Trophoblast cell (in vitro differentiated cells and primary cell): ENCODE data around the gene TRMT2A.

Source experiments
- DNase-seq, 2 donors: peaks; one replicate each; pipeline ENCODE4 v3.0.0-alpha.2; 2016
- H2AFZ ChIP-seq: 2 replicates; pipeline ENCODE4 v1.6.1; 2013; ENCODE audit warnings: low read length, moderate library complexity, mild to moderate bottlenecking; ENCODE audit not compliant: insufficient read depth, poor library complexity
- H2AK5ac ChIP-seq: 2 replicates; pipeline ENCODE4 v1.6.1; 2013; ENCODE audit warnings: mild to moderate bottlenecking, low read length
- H2BK120ac ChIP-seq: 2 replicates; pipeline ENCODE4 v1.6.1; 2013; ENCODE audit warnings: low read length, mild to moderate bottlenecking, moderate library complexity; ENCODE audit not compliant: insufficient read depth, poor library complexity
- H2BK12ac ChIP-seq: 2 replicates; pipeline ENCODE4 v1.6.1; 2013; ENCODE audit warnings: mild to moderate bottlenecking, low read length, moderate library complexity
- H2BK5ac ChIP-seq: 2 replicates; pipeline ENCODE4 v1.6.1; 2013; ENCODE audit warnings: low read length, low read depth, moderate library complexity, mild to moderate bottlenecking; ENCODE audit not compliant: poor library complexity
- H3K14ac ChIP-seq: 2 replicates; pipeline ENCODE4 v1.6.1; 2013; ENCODE audit warnings: mild to moderate bottlenecking, low read length
- H3K18ac ChIP-seq: 2 replicates; pipeline ENCODE4 v1.6.1; 2013; ENCODE audit warnings: mild to moderate bottlenecking, low read length
- H3K23ac ChIP-seq: 2 replicates; pipeline ENCODE4 v1.6.1; 2013; ENCODE audit warnings: low read length
- H3K27ac ChIP-seq: 2 replicates; pipeline ENCODE4 v1.5.1; 2013; ENCODE audit warnings: low read depth, mild to moderate bottlenecking, inconsistent platforms, low read length, moderate library complexity
- H3K27me3 ChIP-seq: 2 replicates; pipeline ENCODE4 v1.6.1; 2013; ENCODE audit warnings: inconsistent platforms, mild to moderate bottlenecking, low read length, moderate library complexity; ENCODE audit not compliant: insufficient read depth
- H3K36me3 ChIP-seq, 2 experiments: 1 replicate in 1 of 2; 2 replicates in 1 of 2; pipeline ENCODE4 v1.6.1; 2013; ENCODE audit warnings: low read length in 2 of 2, mild to moderate bottlenecking in 2 of 2, moderate library complexity in 1 of 2; ENCODE audit not compliant: insufficient read depth in 2 of 2, control insufficient read depth in 1 of 2
- H3K4ac ChIP-seq: 2 replicates; pipeline ENCODE4 v1.6.1; 2013; ENCODE audit warnings: low read depth, mild to moderate bottlenecking, low read length, moderate library complexity
- H3K4me1 ChIP-seq, 2 experiments: 1 replicate in 1 of 2; 2 replicates in 1 of 2; pipeline ENCODE4 v1.6.1; 2013; ENCODE audit warnings: low read length in 2 of 2, mild to moderate bottlenecking in 2 of 2, moderate library complexity in 1 of 2; ENCODE audit not compliant: insufficient read depth in 2 of 2, control insufficient read depth in 1 of 2
- H3K4me2 ChIP-seq: 2 replicates; pipeline ENCODE4 v1.6.1; 2013; ENCODE audit warnings: inconsistent platforms, mild to moderate bottlenecking, low read length, moderate library complexity
- H3K4me3 ChIP-seq: 2 replicates; pipeline ENCODE4 v1.5.1; 2013; ENCODE audit warnings: mild to moderate bottlenecking, low read depth, low read length, inconsistent platforms
- H3K79me1 ChIP-seq: one replicate; pipeline ENCODE4 v1.6.1; 2013; ENCODE audit warnings: low read length
- H3K79me2 ChIP-seq: 2 replicates; pipeline ENCODE4 v1.6.1; 2013; ENCODE audit warnings: low read length, mild to moderate bottlenecking; ENCODE audit not compliant: control insufficient read depth, insufficient read depth, poor library complexity
- H3K9ac ChIP-seq: 2 replicates; pipeline ENCODE4 v1.6.1; 2013; ENCODE audit warnings: mild to moderate bottlenecking, low read length
- H3K9me3 ChIP-seq: 2 replicates; pipeline ENCODE4 v1.6.1; 2013; ENCODE audit warnings: low read depth, mild to moderate bottlenecking, control low read depth, inconsistent platforms, low read length; ENCODE audit not compliant: insufficient read depth
- H4K12ac ChIP-seq: 2 replicates; pipeline ENCODE4 v1.6.1; 2013; ENCODE audit warnings: low read depth, mild to moderate bottlenecking, low read length, moderate library complexity
- H4K8ac ChIP-seq: 2 replicates; pipeline ENCODE4 v1.6.1; 2013; ENCODE audit warnings: low read depth, mild to moderate bottlenecking, low read length, moderate library complexity
- H4K91ac ChIP-seq: one replicate; pipeline ENCODE4 v1.6.1; 2013; ENCODE audit warnings: low read depth, mild to moderate bottlenecking, low read length, moderate library complexity
- WGBS: extraction: QIAGEN DNeasy Blood & Tissue Kit; methylation state at CpG from one replicate; pipeline ENCODE4 v1.1.7; 2013; ENCODE audit warnings: missing lambda C conversion rate; ENCODE audit not compliant: insufficient read length, insufficient coverage; ENCODE audit errors: extremely low coverage; 5-methylcytosine and 5-hydroxymethylcytosine counted together

TRMT2A gene

GRCh38 chr22:20101638-20102037, 15.4 kb downstream of the TRMT2A start:
- Histone ChIP-seq H3K23ac (no peak overlapping the region), H2BK12ac (no peak overlapping the region), H3K4ac (no peak overlapping the region), H3K4me1 (no peaks in the 10 kb centered on the region), H3K79me2 (no peaks in the 10 kb centered on the region), H4K91ac (no peak overlapping the region), H3K14ac (no peak overlapping the region), H3K27ac (no peak overlapping the region), H3K4me3 (no peak overlapping the region), H2AFZ (no peak overlapping the region), H2BK120ac (no peak overlapping the region), H2AK5ac (no peak overlapping the region), H3K18ac (no peak overlapping the region), H3K9ac (no peak overlapping the region), H3K4me2 (no peak overlapping the region), H3K9me3 (no peaks in the 10 kb centered on the region), H3K79me1 (no peaks in the 10 kb centered on the region), H2BK5ac (no peak overlapping the region), H3K36me3 (peaks cover 59 to 68% of the 10 kb centered on the region in 2 experiments), H4K8ac (no peak overlapping the region), H3K27me3 (no peaks in the 10 kb centered on the region), H4K12ac (no peak overlapping the region)
- DNase-seq: no peak
- no CpG with 5 or more reads among the region's 8 CpGs for WGBS

DNA sequence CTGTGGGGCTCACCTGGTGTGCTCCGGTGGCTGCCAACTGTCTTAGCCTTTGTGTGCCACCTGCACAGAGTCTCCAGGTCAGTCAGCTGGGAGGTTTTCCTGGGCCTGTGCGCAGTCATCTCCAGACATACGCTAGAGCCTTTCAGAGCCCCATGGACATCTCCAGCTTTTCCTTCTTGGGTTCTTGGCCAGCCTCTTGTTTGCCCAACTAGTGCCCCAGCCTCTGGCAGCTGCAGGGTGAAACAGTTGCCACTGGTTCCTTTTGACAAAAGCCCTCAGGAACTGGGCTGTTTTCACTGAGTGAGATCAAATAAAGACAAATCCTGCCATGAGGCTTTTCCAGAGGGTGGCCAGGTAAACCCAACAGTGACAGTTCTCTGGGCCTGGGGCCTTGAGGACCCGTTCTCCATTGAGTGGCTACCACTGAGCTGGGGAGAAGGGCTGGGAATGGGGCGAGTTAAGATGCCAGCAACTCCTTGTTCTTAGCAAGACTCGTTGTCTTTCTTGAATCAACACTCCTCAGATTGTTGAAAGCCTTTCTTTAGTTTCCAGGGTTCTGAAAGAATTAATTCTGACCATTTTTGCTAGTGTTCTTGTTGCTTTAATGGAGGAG, 17.8 kb downstream of the TRMT2A start:
- no peak overlapping the region for H2BK5ac ChIP-seq

DNA sequence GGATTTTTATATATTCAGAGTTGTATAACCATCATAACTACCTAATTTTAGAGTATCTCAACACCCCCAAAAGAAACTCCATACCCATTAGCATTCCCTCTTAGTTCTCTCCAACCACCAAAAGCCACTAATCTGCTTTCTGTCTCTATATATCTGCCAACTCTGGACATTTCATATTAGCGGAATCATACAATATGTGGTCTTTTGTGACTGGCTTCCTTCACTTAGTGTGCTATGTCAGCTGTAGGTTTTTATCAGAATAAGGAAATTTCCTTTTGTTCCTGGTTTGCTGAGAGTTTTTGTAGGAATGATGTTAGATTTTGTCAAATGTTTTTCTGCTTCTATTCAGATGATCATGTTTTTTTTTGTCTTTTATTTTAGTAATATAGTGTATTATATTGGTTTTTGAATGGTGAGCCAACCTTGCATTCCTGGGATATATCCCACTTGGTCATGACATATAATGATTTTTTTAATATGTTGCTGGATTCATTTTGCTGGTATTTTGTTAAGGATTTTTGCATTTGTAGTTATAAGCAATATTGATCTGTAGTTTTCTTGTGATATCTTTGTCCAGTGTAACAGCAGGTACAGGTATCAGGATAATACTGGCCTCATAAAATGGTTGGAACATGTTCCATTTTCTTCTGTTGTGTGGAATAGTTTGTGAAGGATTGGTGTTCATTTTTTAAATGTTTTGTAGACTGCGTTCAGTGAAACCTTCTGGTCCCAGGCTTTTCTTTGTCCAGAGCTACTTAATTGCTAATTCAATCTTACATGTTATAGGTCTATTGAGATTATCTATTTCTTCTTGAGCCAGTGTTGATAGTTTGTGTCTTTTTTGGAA, 20.2 kb downstream of the TRMT2A start:
- Histone ChIP-seq H2BK120ac (no peak overlapping the region), H3K27ac (no peak overlapping the region), H3K36me3 (peaks cover 60 to 75% of the 10 kb centered on the region in 2 experiments), H3K4me3 (no peak overlapping the region), H2BK5ac (no peak overlapping the region), H4K12ac (no peak overlapping the region), H2AFZ (no peak overlapping the region), H3K79me2 (no peaks in the 10 kb centered on the region), H3K14ac (no peak overlapping the region), H3K79me1 (no peaks in the 10 kb centered on the region), H2BK12ac (no peak overlapping the region), H3K27me3 (no peaks in the 10 kb centered on the region), H3K4me1 (no peaks in the 10 kb centered on the region), H3K9me3 (no peaks in the 10 kb centered on the region), H3K4ac (no peak overlapping the region), H3K18ac (no peak overlapping the region), H4K8ac (no peak overlapping the region), H3K23ac (no peak overlapping the region), H4K91ac (no peak overlapping the region), H2AK5ac (no peak overlapping the region), H3K9ac (no peak overlapping the region), H3K4me2 (no peak overlapping the region)
- DNase-seq: no peak
- WGBS: no CpG with 5 or more reads among the region's 2 CpGs

More for the DNA sequence above, 17.8 kb downstream of the TRMT2A start:
- Histone ChIP-seq H3K9ac (no peak overlapping the region), H3K36me3 (peaks cover 48 to 64% of the 10 kb centered on the region in 2 experiments), H4K8ac (no peak overlapping the region), H4K91ac (no peak overlapping the region), H4K12ac (no peak overlapping the region), H2BK120ac (no peak overlapping the region), H3K4me1 (no peaks in the 10 kb centered on the region), H3K79me1 (no peaks in the 10 kb centered on the region), H3K27me3 (no peaks in the 10 kb centered on the region), H3K4me2 (no peak overlapping the region), H3K9me3 (no peaks in the 10 kb centered on the region), H3K14ac (no peak overlapping the region), H2BK12ac (no peak overlapping the region), H2AK5ac (no peak overlapping the region), H2AFZ (no peak overlapping the region), H3K18ac (no peak overlapping the region), H3K79me2 (no peaks in the 10 kb centered on the region), H3K27ac (no peak overlapping the region), H3K4me3 (no peak overlapping the region), H3K23ac (no peak overlapping the region), H3K4ac (no peak overlapping the region)
- DNase-seq: no peak
- no CpG with 5 or more reads among the region's 6 CpGs for WGBS

DNA sequence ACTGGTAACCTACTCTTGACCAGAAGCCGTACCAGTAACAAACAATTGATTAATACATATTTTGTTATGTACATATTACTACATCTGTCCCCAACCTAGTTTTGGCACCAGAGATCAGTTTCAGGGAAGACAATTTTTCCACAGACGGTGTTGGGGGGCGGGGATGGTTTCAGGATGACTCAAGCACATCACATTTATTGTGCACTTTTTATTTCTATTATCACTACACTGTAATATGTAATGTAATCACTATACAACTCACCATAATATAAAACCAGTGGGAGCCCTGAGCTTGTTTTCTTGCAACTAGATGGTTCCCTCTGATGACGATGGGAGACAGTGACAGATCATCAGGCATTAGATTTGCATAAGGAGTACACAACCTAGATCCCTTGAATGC, 21.5 kb downstream of the TRMT2A start:
- H4K12ac ChIP-seq: no peak overlapping the region
- no peak overlapping the region for H2AFZ ChIP-seq
- H4K91ac ChIP-seq: no peak overlapping the region
- no peak overlapping the region for H3K4me2 ChIP-seq
- H2BK120ac ChIP-seq: no peak overlapping the region
- peaks cover 59 to 77% of the 10 kb centered on the region in 2 experiments for H3K36me3 ChIP-seq
- no peak for DNase-seq
- H3K18ac ChIP-seq: no peak overlapping the region
- no peak overlapping the region for H3K14ac ChIP-seq
- no peaks in the 10 kb centered on the region for H3K4me1 ChIP-seq
- H3K4me3 ChIP-seq: no peak overlapping the region
- H3K9me3 ChIP-seq: no peaks in the 10 kb centered on the region
- no peaks in the 10 kb centered on the region for H3K79me2 ChIP-seq
- H4K8ac ChIP-seq: no peak overlapping the region
- no peak overlapping the region for H3K27ac ChIP-seq
- H2BK12ac ChIP-seq: no peak overlapping the region
- H3K23ac ChIP-seq: no peak overlapping the region
- no peak overlapping the region for H2AK5ac ChIP-seq
- H3K9ac ChIP-seq: no peak overlapping the region
- H3K27me3 ChIP-seq: no peaks in the 10 kb centered on the region
- no peak overlapping the region for H2BK5ac ChIP-seq
- whole genome bisulfite sequencing: no CpG with 5 or more reads among the region's 4 CpGs
- H3K4ac ChIP-seq: no peak overlapping the region
- no peaks in the 10 kb centered on the region for H3K79me1 ChIP-seq
